GM10248 (cell line): ENCODE results near the gene RPL37.

Source experiments
- CTCF ChIA-PET: fragments of 300-600 bp; sonication (Branson Sonifier 250); formaldehyde crosslinking; extraction: SDS; loops from one replicate; lab custom pipeline; 2021; ENCODE audit warnings: antibody characterized with exemption; lab: Yijun Ruan, JAX
- POLR2A ChIA-PET: fragments of 350-650 bp; sonication (Branson Sonifier 250); formaldehyde crosslinking; extraction: SDS; loops from one replicate; lab custom pipeline; 2020; ENCODE audit warnings: antibody characterized with exemption; lab: Yijun Ruan, JAX
- DNase-seq: peaks from one replicate; pipeline ENCODE4 v3.0.0; 2012; ENCODE audit errors: extremely low spot score
- CTCF ChIP-seq: IDR thresholded peaks from 2 replicates; pipeline ENCODE4 v1.5.1; 2012; ENCODE audit warnings: mild to moderate bottlenecking, low read depth; ENCODE audit errors: extremely low read depth, missing control alignments, control extremely low read depth

Gene RPL37

GRCh38 chr5:40780858-40781257 lies 54.2 kb downstream of the RPL37 start:
- TF ChIP-seq CTCF, result no peak
- ChIA-PET POLR2A (no interaction called here), CTCF (no interaction called here)
- DNase-seq, result no peak

- TF ChIP-seq CTCF, result no peak
- CTCF ChIA-PET, result interaction anchor here (1.0 kb wide), 1 partner anchor 15 kb away, joined by 3 read pairs; no protein-coding TSS in a partner anchor
- no peak for DNase-seq
- POLR2A ChIA-PET, result no interaction called here
These were observed 54.8 kb downstream of the RPL37 start for GRCh38 chr5:40780199-40780598.

- TF ChIP-seq CTCF, result no peak
- no peak for DNase-seq
- ChIA-PET CTCF (interaction anchor here (1.0 kb wide), 1 partner anchor 14 kb away, joined by 3 read pairs; no protein-coding TSS in a partner anchor), POLR2A (no interaction called here)
These were observed 55.5 kb downstream of the RPL37 start for GRCh38 chr5:40779561-40779960.

- ChIA-PET CTCF (interaction anchor here (0.8 to 1.1 kb wide), 2 partner anchors 9 to 20 kb away, joined by 3 to 4 read pairs; partner anchors contain the start of gene PRKAA1), POLR2A (no interaction called here)
- no peak for TF ChIP-seq CTCF
- no peak for DNase-seq
These were observed 56.9 kb downstream of the RPL37 start for GRCh38 chr5:40778133-40778532.

GRCh38 chr5:40776658-40776977 lies 58.4 kb downstream of the RPL37 start:
- POLR2A ChIA-PET, result no interaction called here

GRCh38 chr5:40775846-40776657 lies 59.0 kb downstream of the RPL37 start:
- ChIA-PET POLR2A (interaction anchor here (0.6 kb wide), 1 partner anchor 24 kb away, joined by 3 read pairs; no protein-coding TSS in a partner anchor), CTCF (interaction anchor here (1.2 to 1.6 kb wide), 5 partner anchors 8 to 27 kb away, joined by 3 to 5 read pairs (median 4); partner anchors contain the start of gene TTC33)
- no peak for DNase-seq
- TF ChIP-seq CTCF, result no peak

More at GRCh38 chr5:40776658-40776977, 58.4 kb downstream of the RPL37 start:
- CTCF ChIA-PET, result interaction anchor here (1.5 to 1.6 kb wide), 2 partner anchors 21 to 27 kb away, joined by 4 to 5 read pairs; partner anchors contain the start of gene TTC33
- no peak for DNase-seq
- TF ChIP-seq CTCF, result no peak
